Keratinocyte (primary cell): ENCODE measurements around the gene SCNN1B. TPM values are rescaled to one million over a fixed set of nuclear protein-coding genes. Genes with fewer than 3 reads are reported as not detected.

Source experiments
- DNase-seq: peaks from one replicate; pipeline ENCODE4 v3.0.0-alpha.2; 2011; ENCODE audit warnings: low read depth, missing footprints, low spot score
- FAIRE-seq: peaks from 2 replicates; lab custom pipeline; 2011; peaks lifted over from hg19 to GRCh38; lab: Jason Lieb, UNC
- H2AFZ ChIP-seq: 2 replicates; pipeline ENCODE4 v1.6.0; 2012; ENCODE audit warnings: low read length, control low read depth, inconsistent platforms; ENCODE audit not compliant: control insufficient read depth
- H3K27ac ChIP-seq: 2 replicates; pipeline ENCODE4 v1.5.1; 2011; ENCODE audit warnings: low read length; ENCODE audit not compliant: control insufficient read depth, insufficient read depth
- H3K27me3 ChIP-seq: 3 replicates; pipeline ENCODE4 v1.6.0; 2011; ENCODE audit warnings: low read length; ENCODE audit not compliant: control insufficient read depth, insufficient read depth; ENCODE audit errors: extremely low read depth
- H3K36me3 ChIP-seq, 2 experiments: 2 replicates in 1 of 2; 3 replicates in 1 of 2; pipeline ENCODE4 v1.5.1; 2011; ENCODE audit warnings: low read length in 2 of 2, mild to moderate bottlenecking in 1 of 2; ENCODE audit not compliant: control insufficient read depth in 2 of 2, insufficient read depth in 2 of 2; ENCODE audit errors: extremely low read depth in 1 of 2
- H3K4me1 ChIP-seq: 3 replicates; pipeline ENCODE4 v1.5.1; 2011; ENCODE audit warnings: low read length; ENCODE audit not compliant: control insufficient read depth, insufficient read depth; ENCODE audit errors: extremely low read depth
- H3K4me2 ChIP-seq: 3 replicates; pipeline ENCODE4 v1.6.0; 2011; ENCODE audit warnings: low read depth, low read length; ENCODE audit not compliant: control insufficient read depth, insufficient read depth; ENCODE audit errors: extremely low read depth
- H3K4me3 ChIP-seq, 3 experiments: fragments of 200-600 bp in 1 of 3; sonication (generic) in 1 of 3; 2 replicates in 2 of 3; 3 replicates in 1 of 3; pipeline ENCODE4 v1.5.1; 2011 to 2016; ENCODE audit warnings: low read length in 3 of 3, mild to moderate bottlenecking in 3 of 3, control low read depth in 2 of 3, inconsistent platforms in 1 of 3, low read depth in 1 of 3, mixed read lengths in 1 of 3, mixed run types in 1 of 3, moderate library complexity in 1 of 3; ENCODE audit not compliant: control insufficient read depth in 2 of 3, insufficient read depth in 2 of 3; ENCODE audit errors: extremely low read depth in 1 of 3
- H3K79me2 ChIP-seq: 2 replicates; pipeline ENCODE4 v1.6.0; 2012; ENCODE audit warnings: low read length; ENCODE audit not compliant: control insufficient read depth, insufficient read depth
- H3K9ac ChIP-seq: 3 replicates; pipeline ENCODE4 v1.6.0; 2011; ENCODE audit warnings: low read length; ENCODE audit not compliant: control insufficient read depth, insufficient read depth; ENCODE audit errors: extremely low read depth
- H3K9me1 ChIP-seq: 3 replicates; pipeline ENCODE4 v1.6.0; 2011; ENCODE audit warnings: low read length; ENCODE audit not compliant: control insufficient read depth, insufficient read depth; ENCODE audit errors: extremely low read depth
- H3K9me3 ChIP-seq: 2 replicates; pipeline ENCODE4 v1.5.1; 2012; ENCODE audit warnings: low read depth, low read length; ENCODE audit not compliant: control insufficient read depth
- H4K20me1 ChIP-seq: 3 replicates; pipeline ENCODE4 v1.6.0; 2011; ENCODE audit warnings: low read length; ENCODE audit not compliant: control insufficient read depth, insufficient read depth; ENCODE audit errors: extremely low read depth
- CTCF ChIP-seq, 3 experiments: IDR thresholded peaks in 1 of 3; conservative IDR thresholded peaks in 1 of 3; optimal IDR thresholded peaks in 1 of 3; 2 replicates in 2 of 3; 3 replicates in 1 of 3; pipeline versions ENCODE3 to v1.5.1; 2011; ENCODE audit warnings: low read length in 3 of 3, mild to moderate bottlenecking in 3 of 3, moderate library complexity in 2 of 3, control low read depth in 1 of 3, inconsistent platforms in 1 of 3; ENCODE audit not compliant: insufficient read depth in 2 of 3; ENCODE audit errors: extremely low read depth in 1 of 3
- EZH2 ChIP-seq: IDR thresholded peaks from one replicate; pipeline ENCODE4 v1.6.1; 2012; ENCODE audit warnings: inconsistent platforms, mild to moderate bottlenecking, low read length, moderate library complexity
- dilution Hi-C: fragments of 300-500 bp; cut with MboI; formaldehyde crosslinking; loops from one replicate; pipeline ENCODE4 v1.7.0; 2020; ENCODE audit warnings: low sequenced_read_pairs; ENCODE audit not compliant: extremely low pct_ligation_motif_present
- polyA plus RNA-seq, 5 experiments: library from polyadenylated mRNA; depleted of rRNA in 3 of 5; stranded (reverse) in 3 of 5; stranded (forward) in 1 of 5; unstranded in 1 of 5; fragments of >200 nt; gene quantifications; 1 replicate in 1 of 5; 2 replicates in 3 of 5; 3 replicates in 1 of 5; pipeline versions ENCODE4 v1.2.1 to v1.2.3, GENCODE V29; 2011 to 2012; ENCODE audit warnings: missing spikeins in 2 of 5, low read depth in 1 of 5, low replicate concordance in 1 of 5

Gene SCNN1B
- polyA plus RNA-seq, 1 donor (not counting 4 experiments of a cell fraction or from before 2014, with no cell fraction given) = 0.92 TPM

- no peaks in the 10 kb centered on the region for H4K20me1 ChIP-seq
- DNase-seq (no peak), FAIRE-seq (no peak)
- H3K9ac ChIP-seq = no peak overlapping the region
- no peaks in the 10 kb centered on the region for H3K9me1 ChIP-seq
- H2AFZ ChIP-seq = no peak overlapping the region
- no peak overlapping the region for H3K27ac ChIP-seq
- dilution Hi-C loops = loop anchor here (25.0 kb wide), 1 partner anchor 223 kb away; no protein-coding TSS in a partner anchor
- no peak overlapping the region for H3K4me2 ChIP-seq
- no peaks in the 10 kb centered on the region for H3K79me2 ChIP-seq
- no peak overlapping the region for H3K4me3 ChIP-seq
- TF ChIP-seq CTCF (optimal IDR thresholded peaks at IDR 0.05 in 1 of 3, IDR thresholded peaks at IDR 0.05 in 1 of 3, conservative IDR thresholded peaks at IDR 0.05 in 1 of 3; ENCODE audit: extremely low read depth in 1 of 3, insufficient read depth in 2 of 3, low read length in 3 of 3) (no peak), EZH2 (no peak)
- H3K27me3 ChIP-seq = no peaks in the 10 kb centered on the region
- H3K9me3 ChIP-seq = no peaks in the 10 kb centered on the region
- H3K36me3 ChIP-seq = peaks cover 0 to 2% of the 10 kb centered on the region in 2 experiments
- no peaks in the 10 kb centered on the region for H3K4me1 ChIP-seq
Measured at GRCh38 chr16:23384878-23385277, 82.8 kb downstream of the SCNN1B start.

GRCh38 chr16:23385441-23385840, 83.3 kb downstream of the SCNN1B start:
- no peaks in the 10 kb centered on the region for H3K9me3 ChIP-seq
- H3K36me3 ChIP-seq = peaks cover 0 to 2% of the 10 kb centered on the region in 2 experiments
- no peak for FAIRE-seq
- H3K27ac ChIP-seq = no peak overlapping the region
- no peaks in the 10 kb centered on the region for H3K79me2 ChIP-seq
- H3K9ac ChIP-seq = no peak overlapping the region
- H3K9me1 ChIP-seq = no peaks in the 10 kb centered on the region
- H3K4me2 ChIP-seq = no peak overlapping the region
- dilution Hi-C loops = loop anchor here (25.0 kb wide), 1 partner anchor 223 kb away; no protein-coding TSS in a partner anchor
- H4K20me1 ChIP-seq = no peaks in the 10 kb centered on the region
- no peak for DNase-seq
- TF ChIP-seq EZH2 = no peak
- TF ChIP-seq CTCF (optimal IDR thresholded peaks at IDR 0.05 in 1 of 3, IDR thresholded peaks at IDR 0.05 in 1 of 3, conservative IDR thresholded peaks at IDR 0.05 in 1 of 3; ENCODE audit: extremely low read depth in 1 of 3, insufficient read depth in 2 of 3, low read length in 3 of 3) = no peak
- H3K4me3 ChIP-seq = no peak overlapping the region
- no peak overlapping the region for H2AFZ ChIP-seq
- no peaks in the 10 kb centered on the region for H3K4me1 ChIP-seq
- H3K27me3 ChIP-seq = no peaks in the 10 kb centered on the region
